ENCODE data around the gene SEMA6C.

The SEMA6C gene

DNA sequence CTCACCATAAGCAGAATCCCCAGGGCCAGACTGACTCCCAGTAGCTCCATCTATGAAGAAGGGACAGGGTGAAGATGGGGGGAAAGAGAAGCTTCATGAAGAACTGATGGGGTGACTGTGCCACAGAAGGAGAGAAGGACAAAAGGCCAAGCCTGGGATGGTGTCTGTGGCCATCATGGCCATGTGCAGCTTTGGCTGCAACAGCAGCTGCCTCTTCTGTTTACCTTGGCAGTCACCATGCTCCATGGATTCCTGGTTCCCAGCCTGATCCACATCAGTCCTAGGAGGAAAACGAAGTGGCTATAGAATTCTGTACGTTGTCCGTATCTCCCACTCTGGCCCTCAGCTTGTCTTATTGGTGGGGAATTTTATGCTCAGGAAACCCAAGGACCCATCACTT, 12.0 kb downstream of the SEMA6C start:
- Histone ChIP-seq H3K36me3 (ENCODE audit: low read length) (no peaks in the 10 kb centered on the region), H3F3A (ENCODE audit: insufficient read depth) (no peaks in the 10 kb centered on the region)

GRCh38 chr1:151133018-151133806, 13.2 kb downstream of the SEMA6C start:
- Histone ChIP-seq H3K79me2 (ENCODE audit: insufficient read depth, low read length) (no peaks in the 10 kb centered on the region), H3K4me2 (ENCODE audit: low read depth, low read length, poor library complexity, severe bottlenecking) (no peak overlapping the region), H2AFZ (ENCODE audit: low read depth, low read length, severe bottlenecking) (no peak overlapping the region), H3K36me3 (ENCODE audit: low read length) (no peaks in the 10 kb centered on the region), H3K9me2 (replicated peaks; ENCODE audit: insufficient read depth, low read length) (no peaks in the 10 kb centered on the region), H3K4me3 (ENCODE audit: insufficient read depth, low read length, poor library complexity, severe bottlenecking) (no peak overlapping the region), H3K27ac (ENCODE audit: low read depth, low read length) (no peak overlapping the region), H3F3A (ENCODE audit: insufficient read depth) (no peaks in the 10 kb centered on the region), H3K9ac (ENCODE audit: low read length) (no peak overlapping the region), H4K20me1 (ENCODE audit: low read depth, low read length) (no peaks in the 10 kb centered on the region), H3K27me3 (ENCODE audit: low read length) (no peaks in the 10 kb centered on the region), H3K9me3 (ENCODE audit: insufficient read depth, low read length) (no peaks in the 10 kb centered on the region)
- TF ChIP-seq, protein P1, sequence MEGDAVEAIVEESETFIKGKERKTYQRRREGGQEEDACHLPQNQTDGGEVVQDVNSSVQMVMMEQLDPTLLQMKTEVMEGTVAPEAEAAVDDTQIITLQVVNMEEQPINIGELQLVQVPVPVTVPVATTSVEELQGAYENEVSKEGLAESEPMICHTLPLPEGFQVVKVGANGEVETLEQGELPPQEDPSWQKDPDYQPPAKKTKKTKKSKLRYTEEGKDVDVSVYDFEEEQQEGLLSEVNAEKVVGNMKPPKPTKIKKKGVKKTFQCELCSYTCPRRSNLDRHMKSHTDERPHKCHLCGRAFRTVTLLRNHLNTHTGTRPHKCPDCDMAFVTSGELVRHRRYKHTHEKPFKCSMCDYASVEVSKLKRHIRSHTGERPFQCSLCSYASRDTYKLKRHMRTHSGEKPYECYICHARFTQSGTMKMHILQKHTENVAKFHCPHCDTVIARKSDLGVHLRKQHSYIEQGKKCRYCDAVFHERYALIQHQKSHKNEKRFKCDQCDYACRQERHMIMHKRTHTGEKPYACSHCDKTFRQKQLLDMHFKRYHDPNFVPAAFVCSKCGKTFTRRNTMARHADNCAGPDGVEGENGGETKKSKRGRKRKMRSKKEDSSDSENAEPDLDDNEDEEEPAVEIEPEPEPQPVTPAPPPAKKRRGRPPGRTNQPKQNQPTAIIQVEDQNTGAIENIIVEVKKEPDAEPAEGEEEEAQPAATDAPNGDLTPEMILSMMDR (IDR thresholded peaks at IDR 0.05; ENCODE audit: insufficient read depth, low read length, poor library complexity, severe bottlenecking): no peak
- no peak for TF ChIP-seq EZH2phosphoT487 (conservative IDR thresholded peaks at IDR 0.05; ENCODE audit: low read length)

More for the DNA sequence above, 12.0 kb downstream of the SEMA6C start:
- Histone ChIP-seq H3K4me2 (ENCODE audit: low read depth, low read length, poor library complexity, severe bottlenecking) (no peak overlapping the region), H3K27me3 (ENCODE audit: low read length) (no peaks in the 10 kb centered on the region), H3K9me2 (replicated peaks; ENCODE audit: insufficient read depth, low read length) (no peaks in the 10 kb centered on the region), H3K9ac (ENCODE audit: low read length) (no peak overlapping the region), H3K79me2 (ENCODE audit: insufficient read depth, low read length) (no peaks in the 10 kb centered on the region), H3K4me3 (ENCODE audit: insufficient read depth, low read length, poor library complexity, severe bottlenecking) (no peak overlapping the region), H4K20me1 (ENCODE audit: low read depth, low read length) (no peaks in the 10 kb centered on the region), H3K9me3 (ENCODE audit: insufficient read depth, low read length) (no peaks in the 10 kb centered on the region), H2AFZ (ENCODE audit: low read depth, low read length, severe bottlenecking) (no peak overlapping the region), H3K27ac (ENCODE audit: low read depth, low read length) (no peak overlapping the region)
- TF ChIP-seq, protein P1 (IDR thresholded peaks at IDR 0.05; ENCODE audit: insufficient read depth, low read length, poor library complexity, severe bottlenecking): no peak
- no peak for TF ChIP-seq EZH2phosphoT487 (conservative IDR thresholded peaks at IDR 0.05; ENCODE audit: low read length)

DNA sequence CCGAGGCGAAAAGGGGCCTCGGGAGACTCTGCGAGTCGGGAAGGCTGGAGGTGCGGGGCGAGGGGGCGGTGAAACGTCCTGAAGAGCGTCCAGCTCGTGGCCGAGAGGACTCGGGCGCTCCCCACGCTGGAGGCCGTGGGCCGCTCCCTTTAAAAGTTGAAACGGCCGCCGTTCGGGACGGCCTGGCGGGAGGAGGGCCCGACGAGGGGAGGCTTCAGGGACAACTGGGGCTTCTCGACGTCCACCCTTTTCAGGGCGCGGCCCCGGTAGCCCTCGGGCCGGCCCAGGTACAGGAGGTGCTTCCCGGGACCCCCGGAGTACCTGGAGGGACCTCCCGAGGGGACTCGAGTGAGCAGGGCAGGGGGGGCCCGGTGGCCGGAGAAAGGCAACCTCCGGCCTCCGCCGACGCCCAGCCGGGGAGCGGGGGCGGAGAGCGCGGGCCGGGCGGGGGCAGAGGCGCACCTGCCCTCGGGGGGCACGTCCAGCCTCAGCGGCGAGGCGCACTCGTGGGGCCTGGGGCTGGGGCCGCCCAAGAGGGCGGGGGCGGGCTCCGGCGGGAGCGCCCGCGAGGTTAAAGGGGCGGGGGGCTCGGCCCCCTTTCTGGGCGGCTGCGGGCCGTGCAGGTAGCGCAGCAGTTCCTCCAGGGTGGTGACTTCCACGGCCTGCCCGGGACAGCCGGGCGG, 14.0 kb downstream of the SEMA6C start:
- Histone ChIP-seq H3K4me2 (ENCODE audit: low read depth, low read length, poor library complexity, severe bottlenecking) (no peak overlapping the region), H3K36me3 (ENCODE audit: low read length) (no peaks in the 10 kb centered on the region), H3K9me3 (ENCODE audit: insufficient read depth, low read length) (no peaks in the 10 kb centered on the region), H3F3A (ENCODE audit: insufficient read depth) (no peaks in the 10 kb centered on the region), H3K9me2 (replicated peaks; ENCODE audit: insufficient read depth, low read length) (no peaks in the 10 kb centered on the region), H3K27ac (ENCODE audit: low read depth, low read length) (no peak overlapping the region), H3K4me3 (ENCODE audit: insufficient read depth, low read length, poor library complexity, severe bottlenecking) (no peak overlapping the region), H3K79me2 (ENCODE audit: insufficient read depth, low read length) (no peaks in the 10 kb centered on the region), H4K20me1 (ENCODE audit: low read depth, low read length) (no peaks in the 10 kb centered on the region), H3K9ac (ENCODE audit: low read length) (no peak overlapping the region), H3K27me3 (ENCODE audit: low read length) (no peaks in the 10 kb centered on the region), H2AFZ (ENCODE audit: low read depth, low read length, severe bottlenecking) (no peak overlapping the region)
- TF ChIP-seq, protein P1 (IDR thresholded peaks at IDR 0.05; ENCODE audit: insufficient read depth, low read length, poor library complexity, severe bottlenecking): no peak
- no peak for TF ChIP-seq EZH2phosphoT487 (conservative IDR thresholded peaks at IDR 0.05; ENCODE audit: low read length)

All from SU-DHL-6 (cell line).